HCT116 (cell line): ENCODE results near the gene FNBP1.

Experiments
- EZH2 ChIP-seq: fragments of 200-600 bp; sonication (generic); IDR thresholded peaks from 2 replicates; pipeline ENCODE4 v1.6.1; 2017; ENCODE audit warnings: antibody characterized with exemption, mixed run types
- POLR2A ChIP-seq: IDR thresholded peaks from 2 replicates; pipeline ENCODE4 v1.7.0; 2011; ENCODE audit warnings: borderline replicate concordance; ENCODE audit not compliant: insufficient read depth, insufficient read length; ENCODE audit errors: extremely low read depth
- TF ChIP-seq, protein P1 (sequence below), 3 experiments: fragments of 200-600 bp in 1 of 3; sonication (generic) in 1 of 3; IDR thresholded peaks in 2 of 3; conservative IDR thresholded peaks in 1 of 3; 2 replicates each; pipeline ENCODE4 v1.5.1; 2012 to 2017; ENCODE audit warnings: low read depth in 2 of 3, low read length in 2 of 3, antibody characterized with exemption in 1 of 3, borderline replicate concordance in 1 of 3, control low read depth in 1 of 3, mild to moderate bottlenecking in 1 of 3, mixed read lengths in 1 of 3, mixed run types in 1 of 3, moderate library complexity in 1 of 3; ENCODE audit not compliant: insufficient read depth in 1 of 3

DNA sequence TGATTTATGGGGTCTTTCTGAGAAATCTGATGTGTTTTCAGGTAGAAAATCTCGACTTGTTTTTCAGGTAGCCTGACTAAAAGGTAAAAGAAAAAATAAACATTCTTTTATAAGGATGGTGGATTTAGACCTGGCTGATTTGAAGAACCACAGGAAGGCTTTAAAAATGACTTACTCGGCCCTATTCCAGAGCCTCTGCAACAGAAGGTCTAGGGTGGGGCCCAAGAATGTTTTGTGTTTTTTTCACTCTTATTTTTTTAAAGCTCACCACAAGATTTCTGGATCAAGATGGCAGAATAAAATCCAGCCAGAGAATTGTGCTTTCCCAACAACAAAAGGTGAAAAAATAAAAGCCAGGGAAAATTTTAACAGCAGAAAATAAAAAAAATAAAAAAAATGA lies 59.1 kb downstream of the FNBP1 start:
- TF ChIP-seq EZH2 (no peak), POLR2A (no peak)
- TF ChIP-seq, protein P1, sequence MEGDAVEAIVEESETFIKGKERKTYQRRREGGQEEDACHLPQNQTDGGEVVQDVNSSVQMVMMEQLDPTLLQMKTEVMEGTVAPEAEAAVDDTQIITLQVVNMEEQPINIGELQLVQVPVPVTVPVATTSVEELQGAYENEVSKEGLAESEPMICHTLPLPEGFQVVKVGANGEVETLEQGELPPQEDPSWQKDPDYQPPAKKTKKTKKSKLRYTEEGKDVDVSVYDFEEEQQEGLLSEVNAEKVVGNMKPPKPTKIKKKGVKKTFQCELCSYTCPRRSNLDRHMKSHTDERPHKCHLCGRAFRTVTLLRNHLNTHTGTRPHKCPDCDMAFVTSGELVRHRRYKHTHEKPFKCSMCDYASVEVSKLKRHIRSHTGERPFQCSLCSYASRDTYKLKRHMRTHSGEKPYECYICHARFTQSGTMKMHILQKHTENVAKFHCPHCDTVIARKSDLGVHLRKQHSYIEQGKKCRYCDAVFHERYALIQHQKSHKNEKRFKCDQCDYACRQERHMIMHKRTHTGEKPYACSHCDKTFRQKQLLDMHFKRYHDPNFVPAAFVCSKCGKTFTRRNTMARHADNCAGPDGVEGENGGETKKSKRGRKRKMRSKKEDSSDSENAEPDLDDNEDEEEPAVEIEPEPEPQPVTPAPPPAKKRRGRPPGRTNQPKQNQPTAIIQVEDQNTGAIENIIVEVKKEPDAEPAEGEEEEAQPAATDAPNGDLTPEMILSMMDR (IDR thresholded peaks at IDR 0.05 in 2 of 3, conservative IDR thresholded peaks at IDR 0.05 in 1 of 3; ENCODE audit: borderline replicate concordance in 1 of 3, insufficient read depth in 1 of 3, low read depth in 2 of 3, low read length in 2 of 3) = no peak
